H1 (cell line): ENCODE results near the gene PLCB3. TPM values are rescaled to one million over a fixed set of nuclear protein-coding genes. Genes with fewer than 3 reads are reported as not detected.

Experiments used
- ASH2L ChIP-seq: fragments of 200-600, 300-600 bp; sonication (generic); IDR thresholded peaks from one replicate; pipeline ENCODE4 v1.7.1; 2017; ENCODE audit warnings: low read length
- BACH1 ChIP-seq: IDR thresholded peaks from 2 replicates; pipeline ENCODE4 v1.6.1; 2012; ENCODE audit warnings: low read length, improper control_type of control experiment
- CHD1 ChIP-seq: IDR thresholded peaks from 2 replicates; pipeline ENCODE4 v1.6.1; 2012; ENCODE audit warnings: low read depth, low read length, improper control_type of control experiment
- E2F6 ChIP-seq: IDR thresholded peaks from 2 replicates; pipeline ENCODE4 v1.6.1; 2012; ENCODE audit warnings: inconsistent platforms
- MAFK ChIP-seq: IDR thresholded peaks from 2 replicates; pipeline ENCODE4 v1.6.1; 2012; ENCODE audit warnings: low read depth, mild to moderate bottlenecking, improper control_type of control experiment, low read length
- SP2 ChIP-seq: IDR thresholded peaks from 2 replicates; pipeline ENCODE4 v1.6.1; 2012; ENCODE audit warnings: mild to moderate bottlenecking, low read length, inconsistent platforms
- polyA plus RNA-seq, 7 experiments: library from polyadenylated mRNA; depleted of rRNA in 3 of 7; stranded (reverse) in 5 of 7; unstranded in 2 of 7; fragments of >200 nt in 5 of 7; fragments of 200-250 nt in 2 of 7; gene quantifications; 1 replicate in 5 of 7; 2 replicates in 1 of 7; 4 replicates in 1 of 7; pipeline versions ENCODE4 v1.2.1 to v1.2.3, GENCODE V29; 2011 to 2013; ENCODE audit warnings: missing spikeins in 2 of 7, mixed read lengths in 2 of 7
- total RNA-seq: library from RNA; stranded (reverse); fragmentation: NEBNext Ultra II Directional; extraction: Animal tissue kit (Norgen Biotek cat#: 25700); gene quantifications from 2 replicates; pipeline ENCODE4 v1.2.1, GENCODE V29; 2021

PLCB3 gene
- total and polyA plus RNA-seq, 2 of the 8 experiments (the other 6 are each of a cell fraction or from before 2014, with no cell fraction given), result 47.2 to 104 TPM

GRCh38 chr11:64317325-64317960, 66.1 kb downstream of the PLCB3 start, which contains the start of gene TRMT112 (continued):
- TF ChIP-seq MAFK (peak; percentile 33; the same call in 1 of the 2 replicates), BACH1 (peak; percentile 79), E2F6 (peak; percentile 14; the same call in 1 of the 2 replicates), SP2 (no peak), ASH2L (peak; percentile 81), CHD1 (no peak)
